GM12892 (cell line): Measurements from ENCODE around the gene SZT2.
"Not testable (repeated sequence)": the region's sequence is repeated elsewhere in the genome, so short reads cannot be mapped to it uniquely, and the experiment has no call there.

Experiments used
- DNase-seq: peaks from one replicate; pipeline ENCODE4 v3.0.0; 2011; ENCODE audit not compliant: insufficient read length
- FAIRE-seq: peaks from 2 replicates; lab custom pipeline; 2011; peaks lifted over from hg19 to GRCh38; lab: Jason Lieb, UNC
- POLR2A ChIP-seq: IDR thresholded peaks from 2 replicates; pipeline ENCODE4 v1.6.1; 2011; ENCODE audit warnings: low read depth, low read length, control low read depth
- POLR2AphosphoS5 ChIP-seq: IDR thresholded peaks from 2 replicates; pipeline ENCODE4 v1.6.1; 2011; ENCODE audit warnings: low read depth, low read length, control low read depth
- TAF1 ChIP-seq: IDR thresholded peaks from 2 replicates; pipeline ENCODE4 v1.6.1; 2011; ENCODE audit warnings: low read depth, mild to moderate bottlenecking, control low read depth, low read length, borderline replicate concordance

The SZT2 gene

GRCh38 chr1:43479414-43479813, 89.7 kb downstream of the SZT2 start:
- FAIRE-seq (no peak), DNase-seq (no peak)
- no peak for TF ChIP-seq POLR2AphosphoS5
- no peak for TF ChIP-seq TAF1
- TF ChIP-seq POLR2A = no peak

GRCh38 chr1:43481491-43481890, 91.8 kb downstream of the SZT2 start:
- no peak for FAIRE-seq
- TF ChIP-seq POLR2A (no peak), POLR2AphosphoS5 (no peak), TAF1 (no peak)

GRCh38 chr1:43482215-43482614, 92.5 kb downstream of the SZT2 start:
- TF ChIP-seq POLR2A (no peak), TAF1 (no peak), POLR2AphosphoS5 (no peak)
- FAIRE-seq (no peak), DNase-seq (no peak)

More at GRCh38 chr1:43481491-43481890, 91.8 kb downstream of the SZT2 start:
- DNase-seq = no peak

GRCh38 chr1:43484367-43484766, 94.7 kb downstream of the SZT2 start:
- no peak for TF ChIP-seq POLR2AphosphoS5
- DNase-seq = no peak
- no peak for FAIRE-seq

- FAIRE-seq = no peak
- TF ChIP-seq POLR2A (no peak), POLR2AphosphoS5 (no peak), TAF1 (no peak)
These were observed 98.5 kb downstream of the SZT2 start for GRCh38 chr1:43488165-43488564.

GRCh38 chr1:43491061-43491460, 101.4 kb downstream of the SZT2 start:
- no peak for FAIRE-seq
- no peak for DNase-seq
- TF ChIP-seq POLR2AphosphoS5 (no peak), POLR2A (no peak), TAF1 (no peak)

More at GRCh38 chr1:43488165-43488564, 98.5 kb downstream of the SZT2 start:
- DNase-seq = no peak

GRCh38 chr1:43492826-43493225, 103.1 kb downstream of the SZT2 start:
- TF ChIP-seq POLR2A (no peak), TAF1 (no peak), POLR2AphosphoS5 (no peak)
- DNase-seq = no peak
- no peak for FAIRE-seq

GRCh38 chr1:43493661-43494450, 104.2 kb downstream of the SZT2 start:
- TF ChIP-seq POLR2A (no peak), TAF1 (no peak), POLR2AphosphoS5 (no peak)
- no peak for FAIRE-seq
- DNase-seq = no peak

GRCh38 chr1:43495204-43495603, 105.5 kb downstream of the SZT2 start:
- DNase-seq (no peak), FAIRE-seq (no peak)
- no peak for TF ChIP-seq POLR2AphosphoS5
- TF ChIP-seq POLR2A = no peak
- no peak for TF ChIP-seq TAF1

- no peak for TF ChIP-seq POLR2A
- TF ChIP-seq POLR2AphosphoS5 = no peak
- no peak for TF ChIP-seq TAF1
- FAIRE-seq (no peak), DNase-seq (no peak)
These were observed 110.2 kb downstream of the SZT2 start for GRCh38 chr1:43499898-43500297.

GRCh38 chr1:43501806-43502205, 112.1 kb downstream of the SZT2 start:
- not testable (repeated sequence) for DNase-seq, FAIRE-seq

- FAIRE-seq (no peak), DNase-seq (no peak)
- no peak for TF ChIP-seq POLR2A
- TF ChIP-seq POLR2AphosphoS5 = no peak
- no peak for TF ChIP-seq TAF1
These were observed 113.8 kb downstream of the SZT2 start for GRCh38 chr1:43503534-43503933.
